T-helper 1 cell treated with Interleukin-12 subunit alpha and Interleukin-12 subunit beta and Interleukin-4 antibody, amounts not matched to agents 30 ng/mL and 1 ng/mL, for 36 hours (primary cell): ENCODE data around the gene ENDOU. TPM values are rescaled to one million over a fixed set of nuclear protein-coding genes. Genes with fewer than 3 reads are reported as not detected.

Experiments used
- intact Hi-C: fragments of 100-400 bp; cut with micrococcal nuclease; formaldehyde crosslinking; loops from one replicate; pipeline ENCODE4 v1.15.1; 2024
- total RNA-seq: library from RNA; stranded (reverse); gene quantifications from 2 replicates; pipeline ENCODE4 v1.2.3, GENCODE V29; 2022

Gene ENDOU
- total RNA-seq, 1 donor from 2014 or later: not detected

GRCh38 chr12:47722941-47723631 lies 2.2 kb downstream of the ENDOU start:
- intact Hi-C loops: no loop called here

GRCh38 chr12:47722136-47722834 lies 3.0 kb downstream of the ENDOU start:
- intact Hi-C loops: no loop called here

- intact Hi-C loops: no loop called here
Measured at GRCh38 chr12:47721431-47721973, 3.8 kb downstream of the ENDOU start.

GRCh38 chr12:47718531-47718930 lies 6.8 kb downstream of the ENDOU start:
- intact Hi-C loops: no loop called here

- intact Hi-C loops: no loop called here
Measured at GRCh38 chr12:47717443-47718193, 7.7 kb downstream of the ENDOU start.

- intact Hi-C loops: no loop called here
Measured at GRCh38 chr12:47717046-47717442, 8.2 kb downstream of the ENDOU start.

- intact Hi-C loops: loop anchor here (1.0 to 2.0 kb wide), 13 partner anchors 10 to 902 kb away; partner anchors contain the start of genes RPAP3, TMEM106C and VDR
Measured at GRCh38 chr12:47715877-47716548, 9.3 kb downstream of the ENDOU start.

- intact Hi-C loops: loop anchor here (1.0 to 2.0 kb wide), 13 partner anchors 9 to 903 kb away; partner anchors contain the start of genes RPAP3, TMEM106C and VDR
Measured at GRCh38 chr12:47715393-47715876, 9.9 kb downstream of the ENDOU start.

- intact Hi-C loops: loop anchor here (1.0 to 2.0 kb wide), 13 partner anchors 9 to 903 kb away; partner anchors contain the start of genes RPAP3, TMEM106C and VDR
Measured at GRCh38 chr12:47714826-47715386, 10.4 kb downstream of the ENDOU start.

- intact Hi-C loops: no loop called here
Measured at GRCh38 chr12:47712171-47712570, 13.1 kb downstream of the ENDOU start.

GRCh38 chr12:47711448-47711847 lies 13.8 kb downstream of the ENDOU start:
- intact Hi-C loops: no loop called here

- intact Hi-C loops: no loop called here
Measured at GRCh38 chr12:47710278-47710677, 15.0 kb downstream of the ENDOU start.

- intact Hi-C loops: loop anchor here (5.0 kb wide), 4 partner anchors 317 to 1492 kb away; partner anchors contain the start of gene SLC38A1
Measured at GRCh38 chr12:47709671-47710070, 15.6 kb downstream of the ENDOU start.

GRCh38 chr12:47709237-47709636 lies 16.1 kb downstream of the ENDOU start:
- intact Hi-C loops: loop anchor here (5.0 kb wide), 4 partner anchors 317 to 1492 kb away; partner anchors contain the start of gene SLC38A1

GRCh38 chr12:47707905-47708543 lies 17.3 kb downstream of the ENDOU start:
- intact Hi-C loops: loop anchor here (1.0 to 5.0 kb wide), 10 partner anchors 47 to 1491 kb away; partner anchors contain the start of genes ASB8, SLC38A1 and SLC38A2

GRCh38 chr12:47707355-47707754 lies 17.9 kb downstream of the ENDOU start:
- intact Hi-C loops: loop anchor here (2.0 to 5.0 kb wide), 9 partner anchors 47 to 1490 kb away; partner anchors contain the start of genes ASB8, SLC38A1 and SLC38A2

GRCh38 chr12:47705566-47706425 lies 19.5 kb downstream of the ENDOU start, which contains the start of gene RPAP3:
RPAP3 (minus strand) TSS chr12:47706030; CDS start chr12:47702840, 3,190 bp downstream.
- intact Hi-C loops: loop anchor here (1.0 to 5.0 kb wide), 21 partner anchors 10 to 1715 kb away; partner anchors contain the start of genes ASB8, CCNT1, KANSL2 and SCAF11

GRCh38 chr12:47705229-47705565 lies 20.1 kb downstream of the ENDOU start:
- intact Hi-C loops: loop anchor here (5.0 kb wide), 4 partner anchors 313 to 1488 kb away; partner anchors contain the start of gene SLC38A1
